HCT116 (cell line): Measurements from ENCODE around the gene PRSS58.

Source experiments
- EGR1 ChIP-seq: IDR thresholded peaks from 2 replicates; pipeline ENCODE4 v1.6.1; 2012; ENCODE audit warnings: low read depth
- JUND ChIP-seq: IDR thresholded peaks from 2 replicates; pipeline ENCODE4 v1.6.1; 2012
- POLR2AphosphoS5 ChIP-seq: IDR thresholded peaks from 2 replicates; pipeline ENCODE4 v1.6.1; 2011; ENCODE audit warnings: mild to moderate bottlenecking, low read depth, low read length, moderate library complexity
- RAD21 ChIP-seq: IDR thresholded peaks from 2 replicates; pipeline ENCODE4 v1.6.1; 2012; ENCODE audit warnings: low read depth, mild to moderate bottlenecking
- TCF7L2 ChIP-seq: IDR thresholded peaks from 2 replicates; pipeline ENCODE4 v1.7.0; 2011; ENCODE audit warnings: borderline replicate concordance, inconsistent platforms; ENCODE audit not compliant: insufficient read depth, insufficient read length; ENCODE audit errors: extremely low read depth
- ZNF274 ChIP-seq: fragments of 200-500 bp; sonication (Bioruptor generic); IDR thresholded peaks from 2 replicates; pipeline ENCODE4 v1.6.1; 2014; ENCODE audit warnings: mild to moderate bottlenecking, low read depth, low read length, inconsistent platforms

- TF ChIP-seq ZNF274: no peak
- TF ChIP-seq RAD21: no peak
- TF ChIP-seq TCF7L2: no peak
- no peak for TF ChIP-seq POLR2AphosphoS5
- TF ChIP-seq JUND: no peak
- TF ChIP-seq EGR1: no peak
Measured at GRCh38 chr7:142243823-142244222, 14.0 kb downstream of the PRSS58 start.
